NCI-H1092 treated with DMSO at 0.1 percent for 48 hours (cell line): ENCODE measurements around the gene RHOV.

Experiments used
- DNase-seq: peaks from one replicate; lab custom pipeline; 2025; lab: John Stamatoyannopoulos, UW

RHOV gene, protein sequence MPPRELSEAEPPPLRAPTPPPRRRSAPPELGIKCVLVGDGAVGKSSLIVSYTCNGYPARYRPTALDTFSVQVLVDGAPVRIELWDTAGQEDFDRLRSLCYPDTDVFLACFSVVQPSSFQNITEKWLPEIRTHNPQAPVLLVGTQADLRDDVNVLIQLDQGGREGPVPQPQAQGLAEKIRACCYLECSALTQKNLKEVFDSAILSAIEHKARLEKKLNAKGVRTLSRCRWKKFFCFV

DNA sequence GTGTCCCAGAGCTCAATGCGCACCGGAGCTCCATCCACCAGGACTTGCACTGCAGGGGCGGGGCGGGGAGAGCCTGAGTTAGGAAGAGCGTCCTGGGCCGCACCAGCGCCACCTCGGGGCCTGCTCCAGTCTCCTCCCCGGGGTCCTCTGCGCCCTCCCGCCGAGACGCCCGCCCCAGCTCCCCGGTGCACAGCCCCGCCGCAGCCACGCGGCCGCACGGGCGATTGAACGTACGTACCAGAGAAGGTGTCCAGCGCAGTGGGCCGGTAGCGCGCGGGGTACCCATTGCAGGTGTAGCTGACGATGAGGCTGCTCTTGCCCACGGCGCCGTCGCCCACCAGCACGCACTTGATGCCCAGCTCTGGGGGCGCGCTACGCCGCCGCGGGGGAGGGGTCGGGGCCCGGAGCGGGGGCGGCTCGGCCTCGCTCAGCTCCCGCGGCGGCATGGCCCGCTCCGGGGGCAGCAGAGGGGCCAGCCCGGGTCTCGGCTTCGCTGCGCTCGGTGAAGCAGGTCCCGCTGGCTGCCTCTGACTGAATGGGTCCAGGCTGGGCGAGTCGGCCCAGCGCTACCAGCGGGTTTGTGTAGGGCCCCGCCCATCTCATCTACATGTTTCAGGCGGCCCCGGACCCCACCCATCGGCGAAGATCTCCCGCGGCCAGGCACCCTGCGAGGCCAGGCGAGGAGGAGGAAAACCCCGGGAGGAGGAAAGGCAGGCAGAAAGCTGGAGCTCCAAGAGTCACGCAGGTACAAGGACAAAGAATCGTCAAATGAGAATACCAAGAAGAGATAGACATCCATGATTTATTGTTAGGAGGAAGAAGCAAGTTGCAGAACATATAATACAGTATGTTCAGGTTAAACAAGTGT is at the start of gene RHOV:
TSS of gene RHOV (minus strand) at position 541 of the 868 bp plus-strand sequence. CDS start at position 446, 95 bp downstream.
- DNase-seq, result peak; percentile 43

DNA sequence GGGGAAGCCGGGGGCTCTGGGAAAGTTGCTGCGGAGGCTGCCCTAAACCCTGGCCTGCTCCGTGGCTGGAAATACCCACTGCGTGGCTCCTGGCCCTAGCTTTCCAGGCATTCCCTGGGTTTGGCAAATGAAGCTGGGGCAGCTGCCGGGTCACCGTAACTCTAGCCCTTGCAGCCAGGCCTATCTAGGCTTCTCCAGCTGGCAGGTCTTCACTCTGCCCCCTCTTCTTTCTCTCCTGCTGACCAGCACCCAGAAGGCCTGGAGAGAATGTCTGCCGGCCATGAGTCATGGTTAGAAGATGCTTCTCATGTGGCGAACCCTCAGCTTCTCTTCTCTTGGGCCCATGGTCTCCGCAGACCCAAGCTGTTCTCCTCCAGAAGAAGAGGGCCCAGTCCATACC is 49.5 kb upstream of the RHOV start:
- DNase-seq, result no peak

DNA sequence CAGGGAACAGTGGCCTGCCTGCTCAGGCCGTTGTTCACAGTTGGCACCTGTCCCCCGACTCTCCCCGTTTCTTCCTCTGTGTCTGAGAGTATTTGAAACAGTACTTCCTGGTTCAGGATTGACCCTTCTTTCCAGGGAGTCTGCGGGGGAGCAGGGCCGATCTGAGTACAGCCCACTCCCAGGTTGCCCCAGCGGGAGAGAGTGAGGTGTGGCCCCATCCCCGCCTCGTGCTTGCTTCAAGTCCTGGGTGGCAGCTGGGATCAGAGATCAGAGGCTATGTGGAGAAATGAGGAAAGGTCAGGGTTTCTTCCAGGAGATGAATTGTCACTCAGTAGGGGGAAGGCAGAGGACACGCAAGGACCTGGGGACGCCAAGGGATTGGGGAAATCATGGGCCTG is 48.6 kb upstream of the RHOV start:
- no peak for DNase-seq

DNA sequence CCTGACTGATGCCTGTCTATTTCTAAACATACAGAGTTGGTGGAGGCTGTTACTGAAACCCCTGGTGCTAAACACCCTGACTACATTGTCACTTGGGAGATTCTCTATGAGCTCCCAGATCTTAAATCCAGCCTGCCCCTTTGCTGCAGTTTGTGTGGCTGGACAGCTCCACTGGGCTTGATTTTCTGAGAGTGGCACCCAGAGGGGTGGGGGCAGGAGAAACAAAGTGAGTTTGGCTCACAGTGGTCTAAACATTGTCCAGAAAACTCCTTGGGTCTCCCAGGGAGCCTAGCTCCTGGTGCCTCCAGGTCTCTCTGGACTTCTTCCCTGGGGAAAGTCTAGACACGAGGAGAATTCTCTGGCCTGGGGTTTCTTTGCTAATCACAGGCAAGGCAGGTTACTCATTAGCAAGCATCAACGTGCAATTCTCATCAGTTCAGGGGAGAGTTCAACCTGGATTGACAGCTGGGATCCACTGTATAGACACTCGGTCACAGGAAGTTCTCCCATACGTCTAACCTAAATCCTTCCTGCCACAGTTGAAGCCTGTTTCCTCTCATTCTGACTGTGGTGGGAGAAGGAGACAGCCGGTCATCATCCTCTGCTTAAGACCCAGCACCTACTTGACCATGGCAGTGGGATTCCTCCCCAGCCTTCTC is 48.0 kb upstream of the RHOV start:
- DNase-seq, result no peak

DNA sequence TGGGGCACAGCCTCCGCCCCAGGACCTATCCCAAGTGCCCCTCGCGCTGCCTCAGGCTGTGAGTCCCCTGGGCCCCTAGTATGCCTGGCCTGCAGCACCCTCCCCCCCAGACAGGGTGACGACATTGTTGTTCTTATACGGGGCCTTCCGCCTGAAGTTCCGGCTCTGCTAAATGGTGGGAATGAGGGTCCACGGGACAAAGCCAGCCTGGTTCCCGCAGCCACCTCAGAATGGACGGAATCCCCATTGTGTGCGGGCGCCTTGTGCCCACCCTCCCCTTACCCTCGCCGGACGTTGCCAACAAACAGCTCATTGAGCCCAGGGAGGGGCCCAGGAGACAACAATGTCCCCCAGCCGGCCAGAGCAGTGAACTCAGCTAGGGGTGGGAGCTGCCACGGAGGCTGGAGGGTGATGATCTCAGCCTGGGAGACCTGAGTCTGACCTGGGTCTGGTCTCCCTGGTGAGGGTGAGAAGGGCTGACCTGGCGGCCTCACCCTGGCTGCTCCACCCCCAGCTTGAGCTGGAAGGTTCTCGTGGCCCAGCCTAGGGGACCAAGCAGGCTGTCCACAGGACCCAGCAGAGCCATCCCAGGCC is 44.9 kb upstream of the RHOV start:
- no peak for DNase-seq

DNA sequence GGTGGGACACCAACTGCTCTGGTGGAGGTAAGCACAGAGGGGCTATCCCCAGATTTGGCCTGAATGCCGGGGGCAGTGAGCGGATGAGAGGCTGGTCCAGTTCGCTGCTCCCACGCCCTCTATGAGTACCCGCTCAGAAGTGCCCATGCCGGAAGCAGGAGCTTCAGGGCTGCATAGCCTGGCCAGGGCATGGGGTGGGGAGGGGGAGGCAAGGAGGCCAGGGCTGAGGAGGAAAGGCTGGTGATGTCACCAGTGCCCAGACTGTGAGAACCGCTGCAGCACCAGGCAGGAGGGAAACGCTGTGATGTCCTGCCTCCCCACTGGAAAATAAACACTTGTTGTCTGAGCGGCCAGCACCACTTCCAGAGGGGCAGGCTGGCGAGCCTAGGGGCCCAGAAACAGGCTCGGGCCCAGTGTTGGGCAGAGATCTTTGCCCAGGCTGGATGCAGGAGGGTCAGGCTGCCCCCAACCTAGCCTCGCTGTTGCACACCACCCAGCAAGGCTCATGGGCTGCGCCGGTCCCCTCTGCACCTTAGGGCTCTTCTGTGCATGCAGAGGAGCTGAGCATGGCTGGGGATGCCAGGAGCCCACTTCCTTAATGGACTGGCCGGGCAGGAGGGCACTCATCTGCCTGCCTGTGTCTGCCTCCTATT is 44.2 kb upstream of the RHOV start:
- no peak for DNase-seq

DNA sequence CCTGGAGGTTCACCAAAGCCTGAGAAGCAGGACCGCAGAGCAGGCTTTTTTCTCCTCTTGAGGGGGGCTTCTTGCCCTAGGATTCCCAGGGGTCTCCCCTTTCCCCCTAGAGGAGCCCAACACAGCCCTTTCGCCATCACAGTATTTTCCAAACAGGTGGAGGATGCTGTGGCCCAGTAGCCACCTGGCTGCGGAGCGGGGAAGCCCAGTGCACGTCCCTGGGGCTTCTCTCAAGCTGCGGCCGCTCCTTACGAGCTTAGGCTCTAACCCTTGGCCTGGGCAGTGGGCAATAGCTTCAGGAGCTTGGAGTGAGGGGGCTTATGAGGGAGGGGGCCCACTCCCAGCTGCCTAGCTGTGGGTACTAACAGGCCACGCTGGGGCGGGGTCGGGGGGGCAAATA is 43.6 kb upstream of the RHOV start:
- no peak for DNase-seq

DNA sequence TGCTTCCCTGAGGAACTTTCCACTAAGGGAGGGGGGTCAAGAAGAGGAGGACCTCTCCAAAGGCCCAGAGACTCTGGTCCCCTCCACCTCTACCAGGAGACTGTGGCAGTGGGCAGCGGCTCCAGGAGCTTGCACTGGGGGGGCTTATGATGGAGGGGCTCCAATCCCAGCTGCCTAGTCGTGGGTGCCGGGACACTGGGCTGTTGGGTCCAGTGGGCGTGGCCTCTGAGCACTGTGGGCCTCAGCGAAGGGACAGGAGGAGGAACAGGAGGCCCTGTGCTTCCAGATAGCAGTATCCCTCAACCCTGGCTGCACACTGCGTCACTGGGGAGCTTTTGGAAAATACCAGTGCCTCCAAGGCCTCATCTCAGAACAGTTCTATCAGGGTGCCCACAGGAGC is 41.6 kb upstream of the RHOV start:
- DNase-seq, result no peak

DNA sequence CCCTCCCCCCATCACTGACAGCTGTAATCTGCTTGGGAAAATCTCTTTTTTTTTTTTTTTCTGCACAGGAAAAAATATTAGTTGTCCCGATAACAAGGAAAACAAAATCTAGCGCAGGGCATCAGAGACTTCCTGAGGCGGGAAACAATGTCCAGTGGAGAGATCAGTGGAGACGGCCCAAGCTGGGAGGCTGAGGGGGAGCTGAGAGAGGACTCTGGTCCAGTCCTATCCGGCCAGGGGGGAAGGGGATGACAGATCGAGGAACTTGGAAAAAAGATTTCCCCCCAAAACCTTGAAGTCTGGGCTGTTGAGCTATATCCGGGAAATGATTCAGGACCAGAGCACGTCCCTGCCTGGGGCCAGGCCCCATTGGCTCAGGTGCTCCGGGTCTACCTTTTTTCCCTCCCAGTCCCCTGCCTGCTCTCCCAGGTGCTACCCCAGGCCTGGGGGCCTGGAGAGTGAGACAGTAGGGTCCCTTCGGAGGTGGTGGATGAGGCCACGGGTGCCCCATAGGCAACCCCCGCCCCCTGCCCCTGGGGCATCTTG is 41.2 kb upstream of the RHOV start:
- no peak for DNase-seq

DNA sequence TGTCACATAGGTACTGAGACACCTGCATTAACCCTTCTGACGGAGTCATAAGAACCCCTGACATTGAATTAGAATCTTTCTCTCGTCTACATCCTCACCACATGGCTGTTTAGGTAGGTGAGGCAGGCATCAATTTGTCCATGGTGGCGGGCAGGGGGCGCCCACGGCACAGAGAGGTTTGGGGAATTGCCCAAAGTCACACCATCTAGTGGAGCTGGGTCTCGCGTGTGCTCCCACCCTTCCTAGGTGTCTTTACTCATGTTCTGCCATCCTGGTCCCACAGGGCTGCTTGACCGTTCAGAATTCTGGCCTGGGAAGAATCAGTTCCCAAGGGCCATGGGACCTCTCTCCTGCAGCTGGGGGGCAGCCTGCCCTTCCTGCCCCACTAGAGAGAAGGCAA is 40.5 kb upstream of the RHOV start:
- DNase-seq, result no peak

DNA sequence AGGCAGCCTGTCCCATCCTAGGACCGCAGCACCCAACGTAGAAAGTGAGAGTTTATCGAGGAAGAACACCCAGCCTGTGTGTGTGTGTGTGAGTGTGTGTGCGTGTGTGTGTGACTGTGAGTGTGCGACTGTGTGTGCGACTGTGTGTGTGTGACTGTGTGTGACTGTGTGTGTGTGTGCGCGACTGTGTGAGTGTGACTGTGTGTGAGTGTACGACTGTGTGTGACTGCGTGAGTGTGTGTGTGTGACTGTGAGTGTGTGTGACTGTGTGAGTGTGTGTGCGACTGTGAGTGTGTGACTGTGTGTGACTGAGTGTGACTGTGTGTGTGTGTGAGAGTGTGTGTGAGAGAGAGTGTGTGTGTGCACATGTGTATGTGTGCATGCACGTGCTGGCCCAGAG is 40.0 kb upstream of the RHOV start:
- no peak for DNase-seq

DNA sequence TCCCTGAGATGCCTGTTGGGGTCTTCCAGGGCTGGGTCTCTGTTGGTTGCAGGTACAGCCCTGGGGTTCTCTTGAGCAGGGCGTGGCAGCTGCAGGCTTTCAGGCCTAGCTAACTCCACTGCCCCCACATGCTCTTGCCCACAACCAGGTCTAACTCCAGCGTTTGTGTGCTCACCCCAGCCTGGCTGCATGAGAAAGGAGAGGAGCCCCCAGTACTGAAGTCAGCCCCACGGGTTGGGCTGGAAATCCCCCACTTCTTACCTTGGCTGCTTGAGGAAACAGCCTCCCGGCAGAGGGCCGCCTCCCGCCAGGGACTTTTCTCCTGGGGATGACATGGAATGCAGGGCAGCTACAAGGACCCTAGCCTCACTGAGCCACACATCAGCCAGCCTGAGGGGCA is 38.4 kb upstream of the RHOV start:
- no peak for DNase-seq

DNA sequence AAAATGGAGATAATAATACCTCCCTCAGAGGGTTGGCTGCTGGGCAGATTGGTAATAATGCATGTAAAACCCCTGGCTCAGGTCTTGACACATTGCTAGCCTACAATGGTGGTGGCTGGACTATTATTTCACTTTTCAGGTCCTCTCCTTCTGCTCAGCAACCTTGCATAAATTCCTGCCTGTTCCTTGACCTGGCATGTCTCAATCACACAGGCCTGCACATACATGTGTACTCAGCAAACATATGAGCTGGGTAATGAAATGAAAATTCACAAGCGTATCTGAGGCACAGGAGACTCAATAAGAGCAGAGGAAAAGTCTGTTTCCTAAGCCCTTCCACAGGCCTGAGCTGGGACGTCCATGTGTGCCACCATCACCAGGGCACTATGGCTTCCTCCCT is 37.7 kb upstream of the RHOV start:
- DNase-seq, result no peak

DNA sequence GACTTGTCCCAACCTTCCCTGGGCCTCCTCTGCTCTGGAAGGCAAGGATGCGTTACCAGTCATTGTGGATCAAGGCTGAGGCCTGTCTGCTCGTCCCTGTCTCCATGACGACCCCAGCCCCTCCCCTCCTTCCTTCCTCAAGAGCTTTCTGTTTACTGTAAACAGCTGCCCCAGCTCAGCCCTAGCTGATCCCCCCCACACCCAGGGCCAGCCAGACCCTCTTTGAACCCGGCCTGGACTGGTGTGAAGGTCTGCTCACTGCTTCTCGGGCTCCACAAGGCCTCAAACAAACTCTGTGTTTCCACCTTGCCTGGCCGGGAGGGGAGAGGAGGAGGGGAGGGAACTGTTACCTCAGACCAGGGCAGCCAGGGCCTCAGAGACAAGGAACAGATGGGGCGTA is 37.1 kb upstream of the RHOV start:
- peak; percentile 10 for DNase-seq

DNA sequence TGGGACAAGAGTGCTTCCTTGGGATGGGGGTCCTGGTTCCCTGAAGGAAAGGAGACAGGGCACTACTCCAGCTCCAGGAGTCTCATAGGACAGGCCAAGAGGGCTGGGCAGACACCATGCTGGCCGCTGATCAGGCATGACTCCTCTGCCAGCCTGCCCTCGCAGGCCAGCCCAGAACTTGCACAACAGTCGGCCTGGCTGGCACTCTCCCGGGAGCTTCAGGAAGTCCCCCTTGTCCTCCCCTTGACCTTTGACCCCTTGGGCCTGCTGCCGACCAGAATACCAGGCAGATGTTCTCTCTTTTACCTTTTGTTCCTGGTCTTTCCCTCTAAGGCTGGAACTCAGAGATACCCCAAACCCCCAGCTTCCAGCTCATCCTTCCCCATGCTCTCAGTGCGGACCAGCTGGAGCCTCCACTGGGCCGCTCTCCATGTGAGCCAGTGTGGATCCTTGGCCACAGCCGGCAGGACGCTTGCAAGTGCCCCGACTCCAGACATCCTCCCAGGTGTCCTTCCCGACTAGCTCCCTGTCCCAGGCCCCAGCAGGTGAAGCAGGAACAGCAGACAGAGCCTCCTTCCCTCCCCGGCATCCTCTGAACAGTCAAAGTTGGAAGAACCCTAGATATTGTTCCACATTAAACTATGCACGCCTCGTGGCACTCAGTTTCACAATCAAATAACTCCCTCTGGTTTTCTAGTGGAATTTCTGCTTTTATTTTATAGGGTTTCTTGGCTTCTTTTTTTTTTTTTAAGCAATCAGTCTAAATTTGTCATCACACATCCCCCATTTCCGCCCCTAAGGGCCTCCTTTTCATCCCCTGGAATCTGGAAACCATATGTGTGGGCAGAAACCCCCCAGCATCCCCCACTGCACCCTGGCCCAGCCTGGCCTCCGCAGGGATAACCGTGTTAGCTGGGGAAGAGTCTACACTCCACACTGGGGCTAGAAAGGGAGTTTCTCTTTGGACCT is 35.9 kb upstream of the RHOV start:
- DNase-seq, result no peak

DNA sequence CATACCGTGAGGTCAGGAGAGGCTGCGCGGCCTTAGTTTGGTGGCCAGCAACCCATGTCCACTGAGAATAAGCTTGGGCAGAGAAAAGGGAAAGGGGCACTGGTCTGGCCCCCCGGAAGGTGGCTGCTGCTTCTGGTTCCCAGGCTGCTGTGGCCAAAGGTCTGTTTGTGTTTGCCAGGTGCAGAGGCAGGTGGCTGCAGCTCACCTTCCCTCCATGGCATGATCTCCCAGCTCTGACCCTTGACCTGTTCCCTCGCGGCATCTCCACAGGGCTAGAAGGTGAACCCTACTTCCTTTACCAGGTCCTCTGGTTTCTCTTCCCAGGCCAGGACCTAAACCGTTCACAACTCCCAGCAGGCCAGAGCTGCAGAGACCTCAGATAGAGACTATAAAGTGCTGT is 34.1 kb upstream of the RHOV start:
- no peak for DNase-seq

DNA sequence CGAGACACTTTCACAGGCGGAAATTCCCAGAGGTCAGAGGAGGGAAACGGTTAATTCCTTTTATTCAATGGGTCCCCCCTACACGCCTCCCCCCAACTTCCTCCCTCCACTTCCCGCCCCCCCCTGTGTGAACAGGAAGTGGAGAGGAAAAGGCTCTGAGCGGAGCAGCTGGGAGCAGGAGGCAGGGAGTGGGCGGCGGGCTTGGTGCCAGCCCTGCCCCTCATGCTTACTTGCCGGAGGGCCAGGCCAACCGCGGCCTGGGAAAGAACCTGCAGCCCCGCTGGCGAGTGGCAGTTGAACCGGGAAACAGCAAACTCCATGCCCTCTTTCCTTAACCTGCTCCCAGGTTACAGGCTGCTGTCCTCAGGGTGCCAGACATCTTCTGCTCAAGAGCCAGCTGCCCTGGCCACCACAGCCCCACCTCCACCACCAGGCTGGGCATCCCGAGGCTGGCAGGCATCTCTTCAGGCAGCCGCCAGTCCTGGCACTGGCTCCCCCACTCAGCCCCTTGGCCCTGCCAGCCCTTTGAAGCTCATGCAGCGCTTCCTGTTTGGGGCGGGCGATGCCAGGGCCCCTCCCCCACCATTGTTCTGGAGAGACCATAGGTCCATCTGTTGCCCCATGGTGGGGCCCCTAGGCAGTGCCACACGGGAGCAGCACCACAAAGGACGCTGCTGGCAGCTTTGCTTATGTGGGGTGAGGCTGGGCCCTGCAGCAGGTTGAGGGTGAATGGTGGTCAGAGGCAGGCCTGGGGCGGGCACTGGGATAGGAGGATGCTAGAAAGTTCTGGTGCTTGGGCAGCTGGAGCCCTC is 33.2 kb upstream of the RHOV start:
- DNase-seq, result peak; percentile 72

DNA sequence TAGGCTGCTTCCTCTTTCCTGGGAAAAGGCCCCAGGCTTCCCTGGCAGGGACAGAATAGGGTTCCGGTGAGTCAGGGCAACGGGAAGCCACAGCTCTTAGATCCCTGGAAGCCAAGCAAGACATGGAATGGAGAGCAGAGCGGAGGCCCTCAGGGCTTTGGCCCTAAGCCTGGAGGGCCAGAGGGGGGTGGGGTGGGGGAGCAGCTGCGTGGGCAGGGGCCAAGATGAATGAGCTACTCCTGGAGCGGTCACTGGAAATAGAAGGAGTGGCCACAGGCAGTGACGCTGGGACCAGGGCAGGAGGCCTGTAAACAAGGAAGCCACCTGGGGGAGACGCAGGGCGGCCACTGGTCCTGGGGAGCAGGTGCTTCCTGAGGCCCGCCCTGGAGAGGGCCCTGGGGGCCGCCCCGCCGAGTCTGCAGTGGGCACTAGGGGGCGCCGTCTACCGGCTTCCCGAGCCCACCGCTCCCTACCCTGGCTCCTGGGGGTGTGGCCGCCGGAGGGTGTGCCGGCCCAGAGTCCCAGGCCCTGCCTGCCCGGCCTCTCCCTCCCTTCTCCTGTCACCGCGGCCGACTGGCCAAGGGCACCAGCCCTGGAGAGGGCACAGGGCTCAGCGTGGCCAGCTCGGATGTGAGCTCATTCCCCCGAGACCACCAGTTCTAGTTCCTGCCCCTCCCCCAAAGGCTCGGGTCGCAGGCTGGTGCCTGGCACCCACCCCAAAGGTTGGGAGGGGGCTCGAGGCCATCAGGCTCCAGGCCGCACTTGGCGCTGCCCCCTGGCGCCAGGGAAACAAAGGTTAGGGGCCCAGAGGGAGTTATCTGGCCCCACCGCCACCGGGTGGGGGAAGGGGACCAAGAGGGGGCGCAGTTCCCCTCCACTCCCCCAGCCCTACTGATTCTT is 32.3 kb upstream of the RHOV start:
- peak; percentile 77 for DNase-seq
